ENCODE results near the gene LPAR1.

DNA sequence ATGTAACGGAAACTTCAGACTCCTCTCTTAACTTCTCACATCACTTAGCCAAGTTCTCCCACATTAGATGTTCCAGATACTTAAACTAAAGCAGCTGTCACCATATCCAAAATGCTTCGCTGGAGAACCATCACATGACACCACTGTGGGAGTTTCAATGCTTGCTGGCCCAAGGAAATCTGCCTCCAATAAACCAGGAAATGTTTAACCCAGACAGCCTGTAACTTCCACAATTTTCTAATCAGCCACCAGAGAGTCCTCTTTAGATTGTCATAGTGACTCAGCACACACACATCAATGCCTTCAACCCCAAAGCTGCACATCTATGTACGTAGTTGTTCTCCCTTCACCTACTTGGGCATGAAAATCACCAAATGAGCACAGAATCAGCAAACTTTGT, 118.7 kb downstream of the LPAR1 start:
- no peak for TF ChIP-seq EZH2 (IDR thresholded peaks at IDR 0.05; ENCODE audit: insufficient read depth, low read length)
- TF ChIP-seq, protein P1, sequence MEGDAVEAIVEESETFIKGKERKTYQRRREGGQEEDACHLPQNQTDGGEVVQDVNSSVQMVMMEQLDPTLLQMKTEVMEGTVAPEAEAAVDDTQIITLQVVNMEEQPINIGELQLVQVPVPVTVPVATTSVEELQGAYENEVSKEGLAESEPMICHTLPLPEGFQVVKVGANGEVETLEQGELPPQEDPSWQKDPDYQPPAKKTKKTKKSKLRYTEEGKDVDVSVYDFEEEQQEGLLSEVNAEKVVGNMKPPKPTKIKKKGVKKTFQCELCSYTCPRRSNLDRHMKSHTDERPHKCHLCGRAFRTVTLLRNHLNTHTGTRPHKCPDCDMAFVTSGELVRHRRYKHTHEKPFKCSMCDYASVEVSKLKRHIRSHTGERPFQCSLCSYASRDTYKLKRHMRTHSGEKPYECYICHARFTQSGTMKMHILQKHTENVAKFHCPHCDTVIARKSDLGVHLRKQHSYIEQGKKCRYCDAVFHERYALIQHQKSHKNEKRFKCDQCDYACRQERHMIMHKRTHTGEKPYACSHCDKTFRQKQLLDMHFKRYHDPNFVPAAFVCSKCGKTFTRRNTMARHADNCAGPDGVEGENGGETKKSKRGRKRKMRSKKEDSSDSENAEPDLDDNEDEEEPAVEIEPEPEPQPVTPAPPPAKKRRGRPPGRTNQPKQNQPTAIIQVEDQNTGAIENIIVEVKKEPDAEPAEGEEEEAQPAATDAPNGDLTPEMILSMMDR (IDR thresholded peaks at IDR 0.05; ENCODE audit: insufficient read depth, low read depth, low read length), result no peak

Data from astrocyte (in vitro differentiated cells and primary cell).